Left colon (tissue), 2 donors: Measurements from ENCODE around the gene WWTR1. TPM values are rescaled to one million over a fixed set of nuclear protein-coding genes. Genes with fewer than 3 reads are reported as not detected.

Experiments used
- ATAC-seq: fragments of 200-7000 bp; cut with Tn5 transposase; one replicate; pipeline ENCODE4 v1.9.1; 2020; ENCODE audit warnings: mild to moderate bottlenecking, moderate library complexity
- DNase-seq, 2 donors: peaks; one replicate each; pipeline ENCODE4 v3.0.0-alpha.2; 2020
- intact Hi-C, 2 donors: fragments of 100-400 bp; cut with DNase I in 1 of 2; cut with micrococcal nuclease in 1 of 2; formaldehyde crosslinking; loops; one replicate each; pipeline versions ENCODE4 v1.11.2 to v1.14.0; 2022; cut with DNase I, micrococcal nuclease
- long read RNA-seq: library from polyadenylated mRNA; unstranded; transcript quantifications from one replicate; pipeline ENCODE4 v2.0.0, GENCODE V29; 2021
- total RNA-seq, 2 donors: library from RNA; stranded (reverse); fragmentation: NEBNext Ultra II Directional; extraction: Animal tissue kit (Norgen Biotek cat#: 25700); gene quantifications; one replicate each; pipeline ENCODE4 v1.2.1, GENCODE V29; 2021
- donor health status: DM: no; HTN: no; CAD: no.
- donor health status: DM: yes; HTN: yes; CAD: no.

WWTR1 gene
- 10 to 100 TPM in 1 of 2 donors, 1 to 10 TPM in 1; 8.4 to 27.2 TPM for total RNA-seq
- long read RNA-seq, partial matches to known transcripts = 4 of 12 reads
- long read RNA-seq, other reads (novel, unspliced or antisense) = 6 of 12 reads

- peak; percentile 61 for ATAC-seq
Observed at GRCh38 chr3:149657926-149658743, at the start of gene WWTR1. Gene WWTR1 (minus strand): TSS chr3:149658025. CDS start chr3:149657306, 719 bp downstream.

GRCh38 chr3:149706905-149707304 lies 49.1 kb upstream of the WWTR1 start:
- DNase-seq (no peak), ATAC-seq (no peak)
- intact Hi-C loops = no loop called here

More at GRCh38 chr3:149657926-149658743, at the start of gene WWTR1:
- intact Hi-C loops = loop anchor here in 1 of 2 donors (5.0 kb wide), 1 partner anchor 126 kb away; no protein-coding TSS in a partner anchor
- DNase-seq = peak; percentile 75 to 88

GRCh38 chr3:149705416-149705815 lies 47.6 kb upstream of the WWTR1 start:
- no peak for DNase-seq
- ATAC-seq = no peak
- intact Hi-C loops = no loop called here

GRCh38 chr3:149703466-149703865 lies 45.6 kb upstream of the WWTR1 start:
- peak in 1 of 2 donors; percentile 44 for DNase-seq
- intact Hi-C loops = no loop called here
- no peak for ATAC-seq

DNA sequence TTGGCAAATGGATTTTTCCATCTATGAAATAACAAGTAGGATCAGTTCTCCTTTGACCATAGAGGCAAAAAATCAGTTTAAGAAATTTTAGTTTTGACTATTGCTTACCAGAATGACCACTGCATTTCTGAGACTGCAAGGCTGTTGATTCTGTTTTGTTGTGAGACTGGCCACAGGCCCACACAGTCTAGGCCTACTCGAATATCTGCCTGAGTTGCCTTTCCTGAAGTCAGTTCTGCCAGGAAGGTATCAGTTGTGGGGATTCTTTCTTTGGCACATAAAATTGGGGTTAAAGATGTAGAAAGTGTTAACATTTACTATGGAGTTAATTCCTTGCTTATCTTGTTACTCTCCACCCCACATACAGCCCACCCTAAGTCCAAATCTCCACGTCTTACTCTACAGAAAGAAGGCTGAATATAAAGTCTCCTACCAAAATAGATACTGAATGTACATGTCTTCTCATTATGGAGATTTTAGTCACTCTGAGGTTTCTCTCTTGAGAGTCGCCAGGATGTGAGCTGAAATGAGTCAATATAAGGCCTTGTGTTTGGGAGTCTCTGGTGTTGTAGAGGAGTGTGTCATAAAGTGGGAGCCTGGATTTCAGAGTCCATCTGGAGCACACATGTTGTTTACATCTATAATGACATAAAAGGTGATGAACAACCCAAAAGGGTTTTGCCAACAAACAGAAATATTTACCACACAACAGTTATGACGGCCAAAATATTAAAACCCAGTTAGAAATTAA lies 45.0 kb upstream of the WWTR1 start:
- DNase-seq (no peak), ATAC-seq (no peak)
- intact Hi-C loops = no loop called here

DNA sequence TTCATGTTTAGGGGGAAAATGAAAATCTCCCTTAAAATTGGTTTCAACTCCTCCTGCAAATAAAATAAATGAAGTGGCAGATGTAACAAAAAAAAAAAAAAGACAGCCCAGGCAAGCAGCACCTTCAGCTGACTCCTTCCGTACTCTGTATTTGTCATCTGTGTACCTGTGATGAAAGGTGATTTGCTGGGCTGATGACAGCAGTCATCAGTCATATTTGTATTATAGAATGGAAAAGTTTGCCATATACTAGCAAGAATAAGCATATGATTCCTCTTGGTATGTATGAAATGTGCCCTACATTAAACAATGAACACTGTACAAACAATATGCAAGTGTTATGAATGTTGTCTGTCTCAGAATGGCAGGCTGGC lies 44.1 kb upstream of the WWTR1 start:
- DNase-seq (no peak), ATAC-seq (no peak)
- intact Hi-C loops = no loop called here

DNA sequence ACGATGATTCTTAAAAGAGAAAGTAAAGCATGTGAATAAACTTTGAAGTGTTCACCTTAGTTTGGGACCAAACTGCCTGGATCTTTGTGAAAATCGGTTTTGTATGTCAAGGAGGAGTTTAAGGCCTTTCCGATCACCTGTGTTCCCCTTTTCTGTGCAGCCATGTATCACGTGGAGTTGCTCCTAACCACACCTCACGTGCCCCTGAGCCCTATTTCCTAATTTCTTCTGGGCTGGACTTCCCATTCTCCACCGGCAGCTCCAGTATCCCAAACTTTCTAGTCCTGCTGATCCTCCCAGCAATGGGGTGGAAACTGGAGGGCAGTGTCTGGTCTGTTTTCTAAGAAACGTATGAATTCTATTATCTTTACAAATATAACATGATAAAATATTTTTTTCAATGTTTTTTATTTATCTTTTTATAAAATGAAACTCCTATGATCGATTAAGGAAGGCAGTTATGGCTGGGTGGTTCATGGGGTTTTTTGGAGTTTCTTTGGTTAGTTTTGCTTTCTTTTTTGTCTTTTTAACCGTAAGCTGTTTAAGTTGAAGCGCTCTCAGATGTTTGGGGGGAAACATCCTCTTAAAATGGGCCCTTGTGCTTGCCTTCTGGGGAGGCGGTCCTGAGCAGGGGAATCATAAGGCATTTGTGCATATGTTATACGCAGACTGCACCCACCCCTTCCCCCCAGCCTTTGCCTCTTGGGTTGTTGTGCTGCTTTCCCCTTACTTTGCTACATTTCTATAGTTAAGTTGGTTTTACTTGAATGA lies 43.6 kb upstream of the WWTR1 start:
- DNase-seq (no peak), ATAC-seq (no peak)
- intact Hi-C loops = no loop called here

- intact Hi-C loops = no loop called here
- ATAC-seq (peak; percentile 25), DNase-seq (no peak)
Observed at GRCh38 chr3:149688122-149688757, 30.4 kb upstream of the WWTR1 start.

DNA sequence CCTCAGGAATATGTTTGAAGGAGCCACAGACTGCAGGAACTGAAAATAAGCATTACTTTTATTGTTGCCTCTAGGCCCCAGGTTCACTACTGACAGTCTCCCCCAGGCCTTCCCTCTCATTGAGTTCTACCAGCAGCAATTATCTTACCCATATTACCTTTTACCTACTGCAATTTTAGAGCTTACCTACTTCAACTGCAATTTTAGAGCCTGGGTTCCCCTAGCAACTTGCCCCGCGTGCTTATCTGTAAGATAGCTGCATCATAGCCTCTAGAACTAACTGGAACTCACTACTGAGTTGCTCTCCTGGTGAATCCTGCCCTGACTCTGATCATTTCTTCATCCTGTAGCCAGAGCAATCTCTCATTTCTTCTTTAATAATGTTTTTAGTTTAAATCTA lies 29.2 kb upstream of the WWTR1 start:
- no peak for ATAC-seq
- no peak for DNase-seq
- intact Hi-C loops = no loop called here

GRCh38 chr3:149678351-149678950 lies 20.6 kb upstream of the WWTR1 start:
- ATAC-seq (no peak), DNase-seq (no peak)
- intact Hi-C loops = no loop called here

DNA sequence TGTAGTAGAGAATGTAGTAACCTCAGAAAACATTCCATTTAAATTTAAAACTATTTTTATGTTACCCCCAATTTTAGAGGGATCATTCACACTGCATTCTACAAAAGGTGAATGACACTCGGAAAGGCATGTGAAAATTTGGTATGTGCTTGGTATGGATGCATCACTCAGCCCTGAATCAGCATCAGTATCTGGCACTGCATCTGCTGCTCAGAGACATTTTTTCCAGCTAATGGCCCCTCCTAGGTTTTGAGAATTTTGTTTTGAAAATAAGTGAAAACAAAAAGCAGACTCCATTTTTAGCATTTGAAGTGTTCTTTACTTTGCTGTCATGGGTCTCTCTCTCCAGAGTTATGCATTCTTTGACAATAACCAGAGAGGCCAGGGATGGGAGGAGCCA lies 15.6 kb upstream of the WWTR1 start:
- no peak for DNase-seq
- ATAC-seq = no peak
- intact Hi-C loops = no loop called here

DNA sequence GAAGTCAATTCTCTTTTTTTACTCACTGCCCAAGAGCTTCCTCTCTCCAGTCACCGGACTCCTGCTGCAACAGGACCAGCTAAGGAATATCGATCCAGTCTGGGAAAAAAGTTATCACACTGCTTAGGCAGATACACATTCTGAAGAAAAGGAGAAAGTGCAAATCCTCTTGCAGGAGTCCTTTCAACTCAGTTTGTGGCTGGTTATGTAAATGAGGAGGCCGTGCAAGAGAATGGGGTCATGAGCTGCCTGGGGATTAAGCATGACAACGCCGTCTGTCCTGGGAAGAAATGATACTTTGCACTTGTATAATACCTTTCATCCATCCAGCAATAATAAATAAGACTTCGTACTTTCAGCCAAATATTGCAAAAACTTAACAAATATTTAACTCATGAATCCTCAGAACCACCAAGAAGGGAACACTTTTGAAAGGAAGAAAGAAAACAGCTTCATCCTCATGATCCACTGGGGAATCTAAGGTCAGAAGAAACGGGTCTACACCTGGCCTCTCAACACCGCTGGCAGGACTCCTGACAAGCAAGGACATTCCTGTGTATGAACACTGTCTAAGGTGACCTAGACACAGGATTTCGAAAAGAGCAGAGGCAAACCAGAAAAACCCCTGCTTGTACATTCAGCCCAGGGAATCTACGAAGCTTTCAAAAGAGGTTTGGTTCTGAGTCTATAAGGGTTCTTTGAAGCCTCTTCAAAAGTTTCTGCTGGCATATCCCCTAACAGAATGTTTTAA lies 13.1 kb upstream of the WWTR1 start:
- intact Hi-C loops = no loop called here
- ATAC-seq (no peak), DNase-seq (no peak)

DNA sequence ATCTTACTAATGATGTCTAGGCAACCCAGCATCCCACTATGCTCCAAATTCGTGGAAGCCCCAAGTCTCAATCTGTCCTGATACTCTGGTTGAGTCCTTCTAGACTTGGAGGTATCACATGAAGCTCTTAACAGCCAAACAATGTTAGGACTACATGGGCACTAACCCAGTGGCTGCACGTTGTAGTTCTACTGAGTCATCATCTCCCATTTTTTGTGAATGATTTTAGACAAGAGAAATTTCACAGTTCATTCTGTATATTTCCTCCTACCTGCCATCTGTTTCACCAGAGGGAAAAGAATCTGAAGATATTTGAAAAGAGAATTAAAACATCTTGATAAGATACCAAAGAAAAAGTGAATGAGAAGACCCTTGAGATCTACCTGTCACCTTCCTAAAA lies 9.8 kb upstream of the WWTR1 start:
- intact Hi-C loops = no loop called here
- DNase-seq (no peak), ATAC-seq (no peak)

- ATAC-seq (no peak), DNase-seq (no peak)
- intact Hi-C loops = no loop called here
Observed at GRCh38 chr3:149663966-149664365, 6.1 kb upstream of the WWTR1 start.

DNA sequence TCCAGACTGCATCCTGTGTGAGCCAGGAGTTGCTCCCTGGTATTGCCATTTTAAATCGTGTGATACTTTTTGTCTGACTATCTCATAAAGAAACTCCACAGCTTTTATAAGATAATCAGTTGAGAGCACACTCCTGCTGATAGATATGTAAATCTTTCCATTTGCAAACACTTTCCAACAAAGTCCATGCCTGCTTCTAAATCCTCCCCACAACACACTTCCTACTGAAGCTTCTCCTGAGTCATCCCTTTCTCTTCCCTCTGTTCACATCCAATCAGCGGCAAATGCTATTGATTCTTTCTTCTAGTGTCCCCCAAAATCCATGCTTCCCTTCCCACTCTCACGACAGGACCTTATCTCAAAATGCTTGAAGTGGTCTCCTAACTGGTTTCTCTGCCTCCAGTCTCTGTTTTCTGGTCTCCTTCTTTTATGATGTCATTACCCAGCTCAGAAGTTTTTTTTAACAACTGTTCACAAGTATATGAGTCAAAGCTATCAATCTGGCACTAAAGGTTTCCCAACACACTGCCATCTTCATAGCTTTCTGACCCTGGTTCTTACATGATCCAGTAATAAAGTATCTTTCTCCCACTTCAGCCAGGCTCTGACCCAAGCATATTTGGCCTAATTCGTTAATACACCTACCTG lies 4.5 kb upstream of the WWTR1 start:
- ATAC-seq (no peak), DNase-seq (no peak)
- intact Hi-C loops = no loop called here

GRCh38 chr3:149660462-149660861 lies 2.6 kb upstream of the WWTR1 start:
- intact Hi-C loops = no loop called here
- no peak for DNase-seq
- no peak for ATAC-seq
